Vagina (tissue), 2 donors: ENCODE measurements around the gene COL5A1. TPM values are rescaled to one million over a fixed set of nuclear protein-coding genes. Genes with fewer than 3 reads are reported as not detected.

Experiments used
- DNase-seq, 2 donors: peaks; one replicate each; pipeline ENCODE4 v3.0.0-alpha.2; 2017; ENCODE audit errors: extremely low spot score in 2 of 2
- H3K27ac ChIP-seq: fragments of 200-600 bp; sonication (generic); one replicate; pipeline ENCODE4 v1.5.1; 2019
- H3K27me3 ChIP-seq: fragments of 200-600 bp; sonication (generic); one replicate; pipeline ENCODE4 v1.5.1; 2019
- H3K36me3 ChIP-seq, 2 donors: fragments of 200-600 bp; sonication (generic); one replicate each; pipeline ENCODE4 v1.5.1; 2017 to 2019
- H3K4me1 ChIP-seq: fragments of 200-600 bp; sonication (generic); one replicate; pipeline ENCODE4 v1.5.1; 2019
- H3K4me3 ChIP-seq, 2 donors: fragments of 200-600 bp; sonication (generic); 1 replicate in 1 of 2; 2 replicates in 1 of 2; pipeline ENCODE4 v1.5.1; 2016 to 2019
- H3K9me3 ChIP-seq: fragments of 200-600 bp; sonication (generic); one replicate; pipeline ENCODE4 v1.5.1; 2019
- CTCF ChIP-seq, 3 experiments: fragments of 450-650 bp in 2 of 3; fragments of 200-600 bp in 1 of 3; sonication (generic) in 1 of 3; IDR thresholded peaks; one replicate each; pipeline ENCODE4 v1.5.1; 2017 to 2019; ENCODE audit warnings: antibody characterized with exemption in 3 of 3, mild to moderate bottlenecking in 2 of 3, moderate library complexity in 2 of 3
- POLR2A ChIP-seq, 2 donors: fragments of 450-650 bp; IDR thresholded peaks; one replicate each; pipeline ENCODE4 v1.6.1; 2017; ENCODE audit warnings: antibody characterized with exemption in 2 of 2, mild to moderate bottlenecking in 2 of 2, moderate library complexity in 2 of 2
- POLR2AphosphoS5 ChIP-seq, 2 donors: sonication (generic); formaldehyde crosslinking; IDR thresholded peaks; one replicate each; pipeline ENCODE4 v1.9.0; 2017; ENCODE audit warnings: antibody characterized with exemption in 2 of 2, mild to moderate bottlenecking in 2 of 2, low read depth in 1 of 2; ENCODE audit not compliant: insufficient read depth in 1 of 2
- intact Hi-C: fragments of 100-400 bp; cut with DNase I; formaldehyde crosslinking; loops from one replicate; pipeline ENCODE4 v1.15.1; 2023
- total RNA-seq: library from RNA; depleted of rRNA; stranded (reverse); fragments of >200 nt; gene quantifications from one replicate; pipeline ENCODE4 v1.2.3, GENCODE V29; 2016

The COL5A1 gene
- total RNA-seq, 1 donor from 2014 or later = 36.6 TPM

DNA sequence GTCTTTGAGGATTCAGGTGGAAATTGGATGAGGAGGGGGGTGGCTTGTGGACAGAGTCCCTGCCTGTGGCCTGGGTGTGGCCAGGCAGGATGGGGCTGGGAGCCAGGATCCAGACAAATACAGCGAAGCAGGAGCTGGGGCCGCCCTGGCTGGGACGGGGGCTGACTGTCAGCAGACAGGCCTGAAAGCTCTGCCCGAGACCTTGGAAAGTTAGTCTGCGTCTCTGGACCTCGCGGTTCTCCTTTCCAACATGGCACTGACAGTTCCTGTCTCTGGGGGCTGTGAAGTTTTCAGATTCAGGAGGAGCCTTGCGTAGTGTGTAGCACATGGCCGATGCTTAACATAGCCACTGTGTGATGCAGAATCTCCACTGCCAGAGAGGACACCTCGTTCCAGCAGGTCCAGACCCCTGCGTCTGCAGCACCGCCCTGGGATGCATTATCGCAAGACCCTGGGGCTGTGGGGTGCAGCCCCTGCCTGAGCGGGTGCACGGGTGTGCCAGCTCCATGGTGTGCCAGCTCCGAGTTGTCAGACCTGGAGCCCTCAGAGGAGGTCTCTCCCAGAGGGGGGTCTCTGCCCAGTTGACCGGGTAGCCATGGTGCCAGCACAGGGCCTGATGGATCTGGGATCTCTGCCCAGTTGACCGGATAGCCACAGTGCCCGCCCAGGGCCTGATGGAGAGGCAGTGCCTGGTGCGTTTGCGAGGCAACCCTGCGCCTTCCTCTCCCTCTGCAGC, 89.3 kb downstream of the COL5A1 start:
- Histone ChIP-seq H3K4me3 (no peak overlapping the region), H3K36me3 (peaks cover 0 to 8% of the 10 kb centered on the region in 2 donors), H3K4me1 (peaks cover 56% of the 10 kb centered on the region), H3K27ac (peak overlapping the region; percentile 81), H3K27me3 (no peaks in the 10 kb centered on the region), H3K9me3 (no peaks in the 10 kb centered on the region)
- DNase-seq = no peak
- TF ChIP-seq POLR2AphosphoS5 (IDR thresholded peaks at IDR 0.05; ENCODE audit: insufficient read depth in 1 of 2, low read depth in 1 of 2) = no peak
- TF ChIP-seq POLR2A (IDR thresholded peaks at IDR 0.05) = no peak
- TF ChIP-seq CTCF (IDR thresholded peaks at IDR 0.05) = no peak
- intact Hi-C loops = no loop called here

- Histone ChIP-seq H3K4me1 (peaks cover 59% of the 10 kb centered on the region), H3K36me3 (peaks cover 0 to 8% of the 10 kb centered on the region in 2 donors), H3K27ac (peak overlapping the region; percentile 81), H3K9me3 (no peaks in the 10 kb centered on the region), H3K27me3 (no peaks in the 10 kb centered on the region), H3K4me3 (no peak overlapping the region)
- intact Hi-C loops = loop anchor here (2.0 kb wide), 1 partner anchor 89 kb away; no protein-coding TSS in a partner anchor
- TF ChIP-seq POLR2A (IDR thresholded peaks at IDR 0.05) (no peak), CTCF (IDR thresholded peaks at IDR 0.05) (no peak), POLR2AphosphoS5 (IDR thresholded peaks at IDR 0.05; ENCODE audit: insufficient read depth in 1 of 2, low read depth in 1 of 2) (no peak)
- no peak for DNase-seq
Observed at GRCh38 chr9:134731497-134732391, 90.1 kb downstream of the COL5A1 start.

- Histone ChIP-seq H3K4me3 (no peak overlapping the region), H3K9me3 (no peaks in the 10 kb centered on the region), H3K36me3 (peaks cover 0 to 8% of the 10 kb centered on the region in 2 donors), H3K27me3 (no peaks in the 10 kb centered on the region), H3K4me1 (peaks cover 65% of the 10 kb centered on the region), H3K27ac (peak overlapping the region; percentile 81)
- TF ChIP-seq CTCF (IDR thresholded peaks at IDR 0.05) (no peak), POLR2A (IDR thresholded peaks at IDR 0.05) (no peak), POLR2AphosphoS5 (IDR thresholded peaks at IDR 0.05; ENCODE audit: insufficient read depth in 1 of 2, low read depth in 1 of 2) (peak in 1 of 2 donors; percentile 42)
- no peak for DNase-seq
- intact Hi-C loops = loop anchor here (2.0 kb wide), 1 partner anchor 90 kb away; no protein-coding TSS in a partner anchor
Observed at GRCh38 chr9:134732392-134733110, 90.9 kb downstream of the COL5A1 start.

DNA sequence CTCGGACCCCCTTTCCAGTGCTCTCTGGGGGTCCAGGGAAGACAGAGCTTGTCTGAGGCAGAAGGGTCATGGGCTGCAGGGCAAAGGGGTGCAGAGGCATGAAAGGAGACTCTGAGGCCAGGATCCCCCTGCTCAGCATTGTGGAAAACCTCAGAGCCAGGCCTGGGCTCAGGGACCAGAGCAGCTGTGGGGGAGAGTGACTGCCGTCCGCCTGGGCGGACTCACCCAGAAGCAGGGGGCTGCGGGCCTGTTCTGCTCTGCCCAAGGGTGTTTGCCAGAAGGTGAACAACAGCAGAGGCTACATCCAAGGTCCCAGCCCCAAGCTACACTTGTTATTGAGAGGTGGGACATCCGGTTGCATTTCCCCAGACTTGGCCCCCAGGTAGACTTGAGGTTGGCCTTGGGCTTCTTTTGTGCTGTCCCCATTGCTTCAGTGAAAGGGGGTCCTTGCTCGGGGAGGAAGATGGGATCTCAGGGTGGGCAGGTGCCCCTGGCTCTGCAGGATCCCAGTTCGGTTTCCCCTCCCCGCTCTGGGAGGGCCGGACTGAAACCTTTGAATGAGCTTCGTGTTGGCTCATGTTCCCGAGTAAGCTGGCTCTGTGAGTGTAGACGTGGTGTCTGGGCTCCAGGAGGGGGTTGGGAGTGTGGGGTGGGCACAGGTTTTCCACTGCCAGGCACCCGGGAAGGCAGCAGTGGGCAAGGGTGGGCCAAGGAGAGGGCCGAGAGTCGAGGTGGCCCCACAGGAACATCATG, 92.1 kb downstream of the COL5A1 start:
- intact Hi-C loops = loop anchor here (2.0 kb wide), 1 partner anchor 91 kb away; no protein-coding TSS in a partner anchor
- TF ChIP-seq CTCF (IDR thresholded peaks at IDR 0.05) = no peak
- TF ChIP-seq POLR2AphosphoS5 (IDR thresholded peaks at IDR 0.05; ENCODE audit: insufficient read depth in 1 of 2, low read depth in 1 of 2) = no peak
- TF ChIP-seq POLR2A (IDR thresholded peaks at IDR 0.05) = no peak

More for the DNA sequence above, 92.1 kb downstream of the COL5A1 start:
- H3K27ac ChIP-seq = peak overlapping the region; percentile 81
- no peaks in the 10 kb centered on the region for H3K27me3 ChIP-seq
- peaks cover 65% of the 10 kb centered on the region for H3K4me1 ChIP-seq
- no peaks in the 10 kb centered on the region for H3K9me3 ChIP-seq
- no peaks in the 10 kb centered on the region for H3K36me3 ChIP-seq
- DNase-seq = no peak
- H3K4me3 ChIP-seq = no peak overlapping the region
